Right renal pelvis (tissue), 4 donors: ENCODE measurements around the gene E4F1. TPM values are rescaled to one million over a fixed set of nuclear protein-coding genes. Genes with fewer than 3 reads are reported as not detected.

Experiments
- DNase-seq, 4 donors: peaks; one replicate each; pipeline ENCODE4 v3.0.0-alpha.2; 2013; ENCODE audit warnings: low read depth in 4 of 4, low spot score in 3 of 4, missing footprints in 1 of 4
- polyA plus RNA-seq, 4 donors: library from polyadenylated mRNA; unstranded; fragments of 120-200 nt; gene quantifications; one replicate each; pipeline ENCODE4 v1.2.1, GENCODE V29; 2013; ENCODE audit not compliant: insufficient read length in 4 of 4

The E4F1 gene
- polyA plus RNA-seq: 10 to 100 TPM; 15.9 to 25.4 (median 16.8) TPM

- DNase-seq: peak; percentile 95 to 97 (median 96)
Observed at GRCh38 chr16:2223221-2223941, at the start of gene E4F1. E4F1 (plus strand) TSS chr16:2223591; CDS start chr16:2223614, 23 bp downstream.

- no peak for DNase-seq
Observed at GRCh38 chr16:2173916-2174315, 49.5 kb upstream of the E4F1 start.

GRCh38 chr16:2174396-2175131 lies 48.8 kb upstream of the E4F1 start:
- DNase-seq: no peak

- DNase-seq: no peak
Observed at GRCh38 chr16:2175454-2175853, 47.9 kb upstream of the E4F1 start.

- DNase-seq: no peak
Observed at GRCh38 chr16:2176047-2176446, 47.3 kb upstream of the E4F1 start.

GRCh38 chr16:2177101-2177500 lies 46.3 kb upstream of the E4F1 start:
- no peak for DNase-seq

- DNase-seq: no peak
Observed at GRCh38 chr16:2177561-2177960, 45.8 kb upstream of the E4F1 start.

- no peak for DNase-seq
Observed at GRCh38 chr16:2178321-2179106, 44.9 kb upstream of the E4F1 start.

- DNase-seq: no peak
Observed at GRCh38 chr16:2179107-2179501, 44.3 kb upstream of the E4F1 start.

GRCh38 chr16:2179576-2179975 lies 43.8 kb upstream of the E4F1 start:
- DNase-seq: no peak

GRCh38 chr16:2180461-2180860 lies 42.9 kb upstream of the E4F1 start:
- no peak for DNase-seq

- DNase-seq: no peak
Observed at GRCh38 chr16:2180962-2181923, 42.1 kb upstream of the E4F1 start.

- DNase-seq: no peak
Observed at GRCh38 chr16:2181952-2182351, 41.4 kb upstream of the E4F1 start.

- no peak for DNase-seq
Observed at GRCh38 chr16:2183671-2184070, 39.7 kb upstream of the E4F1 start.

GRCh38 chr16:2184346-2184745 lies 39.0 kb upstream of the E4F1 start:
- no peak for DNase-seq

- DNase-seq: no peak
Observed at GRCh38 chr16:2184962-2185361, 38.4 kb upstream of the E4F1 start.

GRCh38 chr16:2186064-2186463 lies 37.3 kb upstream of the E4F1 start:
- no peak for DNase-seq

- DNase-seq: no peak
Observed at GRCh38 chr16:2186505-2186904, 36.9 kb upstream of the E4F1 start.

- DNase-seq: no peak
Observed at GRCh38 chr16:2187212-2187611, 36.2 kb upstream of the E4F1 start.

GRCh38 chr16:2188395-2188794 lies 35.0 kb upstream of the E4F1 start:
- DNase-seq: no peak
